Liver (tissue), 9 donors: ENCODE measurements around the gene ACTN1. TPM values are rescaled to one million over a fixed set of nuclear protein-coding genes. Genes with fewer than 3 reads are reported as not detected.

Experiments
- DNase-seq: peaks from one replicate; pipeline ENCODE4 v3.0.0-alpha.2; 2017; ENCODE audit warnings: low spot score
- H3K27ac ChIP-seq, 2 donors: one replicate each; pipeline ENCODE4 v1.7.0; 2013; ENCODE audit warnings: inconsistent platforms in 2 of 2, low read length in 2 of 2, control low read depth in 1 of 2, low read depth in 1 of 2, mild to moderate bottlenecking in 1 of 2
- H3K27me3 ChIP-seq, 4 donors: one replicate each; pipeline versions ENCODE4 v1.6.1 to v1.7.0; 2013; ENCODE audit warnings: low read length in 3 of 4, inconsistent platforms in 1 of 4, mild to moderate bottlenecking in 1 of 4, moderate library complexity in 1 of 4; ENCODE audit not compliant: control insufficient read depth in 4 of 4, insufficient read depth in 4 of 4
- H3K36me3 ChIP-seq, 4 donors: one replicate each; pipeline versions ENCODE4 v1.6.1 to v1.7.0; 2013; ENCODE audit warnings: low read length in 3 of 4, mild to moderate bottlenecking in 3 of 4, low read depth in 1 of 4, moderate library complexity in 1 of 4; ENCODE audit not compliant: control insufficient read depth in 4 of 4, insufficient read depth in 3 of 4
- H3K4me1 ChIP-seq, 4 donors: one replicate each; pipeline versions ENCODE4 v1.6.1 to v1.7.0; 2013; ENCODE audit warnings: low read length in 3 of 4, mild to moderate bottlenecking in 3 of 4, moderate library complexity in 1 of 4; ENCODE audit not compliant: control insufficient read depth in 4 of 4, insufficient read depth in 4 of 4
- H3K4me3 ChIP-seq, 3 donors: one replicate each; pipeline versions ENCODE4 v1.6.1 to v1.7.0; 2013; ENCODE audit warnings: low read length in 3 of 3, control low read depth in 1 of 3, low read depth in 1 of 3, mild to moderate bottlenecking in 1 of 3
- H3K9ac ChIP-seq, 2 donors: one replicate each; pipeline ENCODE4 v1.7.0; 2013; ENCODE audit warnings: low read length in 2 of 2, mild to moderate bottlenecking in 2 of 2, moderate library complexity in 2 of 2, control low read depth in 1 of 2, low read depth in 1 of 2
- H3K9me3 ChIP-seq, 4 donors: one replicate each; pipeline versions ENCODE4 v1.6.1 to v1.7.0; 2013; ENCODE audit warnings: low read length in 3 of 4; ENCODE audit not compliant: control insufficient read depth in 4 of 4
- EGR1 ChIP-seq, 2 donors: IDR thresholded peaks; 2 replicates each; pipeline ENCODE4 v1.6.1; 2016 to 2018; ENCODE audit warnings: antibody characterized with exemption in 2 of 2, low read depth in 2 of 2
- FOXA2 ChIP-seq: IDR thresholded peaks from 2 replicates; pipeline ENCODE4 v1.6.1; 2016; ENCODE audit warnings: antibody characterized with exemption
- GABPA ChIP-seq, 2 donors: IDR thresholded peaks in 1 of 2; conservative IDR thresholded peaks in 1 of 2; 2 replicates each; pipeline ENCODE4 v1.6.1; 2016; ENCODE audit warnings: antibody characterized with exemption in 2 of 2, mild to moderate bottlenecking in 1 of 2, moderate library complexity in 1 of 2
- HNF4A ChIP-seq, 2 donors: conservative IDR thresholded peaks; 2 replicates each; pipeline ENCODE4 v1.6.1; 2016; ENCODE audit warnings: antibody characterized with exemption in 2 of 2, mild to moderate bottlenecking in 2 of 2
- JUND ChIP-seq, 2 donors: IDR thresholded peaks; 2 replicates each; pipeline ENCODE4 v1.6.1; 2016; ENCODE audit warnings: antibody characterized with exemption in 2 of 2
- NR2F2 ChIP-seq: IDR thresholded peaks from 2 replicates; pipeline ENCODE4 v1.6.1; 2016; ENCODE audit warnings: antibody characterized with exemption
- RAD21 ChIP-seq, 2 donors: IDR thresholded peaks; 2 replicates each; pipeline ENCODE4 v1.6.1; 2016; ENCODE audit warnings: antibody characterized with exemption in 2 of 2, mild to moderate bottlenecking in 2 of 2
- RXRA ChIP-seq, 2 donors: IDR thresholded peaks; 2 replicates each; pipeline ENCODE4 v1.6.1; 2017 to 2018; ENCODE audit warnings: antibody characterized with exemption in 2 of 2, mild to moderate bottlenecking in 1 of 2
- SP1 ChIP-seq: IDR thresholded peaks from 2 replicates; pipeline ENCODE4 v1.6.1; 2018; ENCODE audit warnings: antibody characterized with exemption, mild to moderate bottlenecking
- TAF1 ChIP-seq: conservative IDR thresholded peaks from 2 replicates; pipeline ENCODE4 v1.6.1; 2016; ENCODE audit warnings: antibody characterized with exemption, mild to moderate bottlenecking
- YY1 ChIP-seq: IDR thresholded peaks from 2 replicates; pipeline ENCODE4 v1.6.1; 2016; ENCODE audit warnings: antibody characterized with exemption, mild to moderate bottlenecking
- WGBS: extraction: QIAGEN DNeasy Blood & Tissue Kit; methylation state at CpG from one replicate; pipeline ENCODE4 v1.1.7; 2013; 5-methylcytosine and 5-hydroxymethylcytosine counted together
- polyA plus RNA-seq, 2 donors: library from polyadenylated mRNA; stranded (reverse) in 1 of 2; unstranded in 1 of 2; fragments of 200-250 nt in 1 of 2; fragments of >200 nt in 1 of 2; fragmentation: Nextera tagmentation in 1 of 2; extraction: Ambion mirVana in 1 of 2; gene quantifications; one replicate each; pipeline versions ENCODE4 v1.2.1 to v1.2.3, GENCODE V29; 2013 to 2015
- total RNA-seq, 2 donors: library from RNA; depleted of rRNA; stranded (reverse); fragments of >200 nt; gene quantifications; one replicate each; pipeline ENCODE4 v1.2.3, GENCODE V29; 2014
- TF ChIP-seq, protein P1 (sequence below): fragments of 150-350 bp; IDR thresholded peaks from 2 replicates; pipeline ENCODE4 v1.5.1; 2017; ENCODE audit warnings: improper control_type of control experiment, low read depth, low read length; ENCODE audit not compliant: missing input control
- TF ChIP-seq, protein P2 (sequence below): IDR thresholded peaks from 2 replicates; pipeline ENCODE4 v1.6.1; 2016; ENCODE audit warnings: antibody characterized with exemption, mild to moderate bottlenecking
- TF ChIP-seq, protein P3 (sequence below): IDR thresholded peaks from 2 replicates; pipeline ENCODE4 v1.6.1; 2016; ENCODE audit warnings: antibody characterized with exemption
- donor health status: healthy.
- donor health status: healthy.
- donor health status: healthy.
- donor health status: healthy.
- donor health status: healthy.

Gene ACTN1
- total and polyA plus RNA-seq, 4 donors, result 36.2 to 100 (median 63.1) TPM

DNA sequence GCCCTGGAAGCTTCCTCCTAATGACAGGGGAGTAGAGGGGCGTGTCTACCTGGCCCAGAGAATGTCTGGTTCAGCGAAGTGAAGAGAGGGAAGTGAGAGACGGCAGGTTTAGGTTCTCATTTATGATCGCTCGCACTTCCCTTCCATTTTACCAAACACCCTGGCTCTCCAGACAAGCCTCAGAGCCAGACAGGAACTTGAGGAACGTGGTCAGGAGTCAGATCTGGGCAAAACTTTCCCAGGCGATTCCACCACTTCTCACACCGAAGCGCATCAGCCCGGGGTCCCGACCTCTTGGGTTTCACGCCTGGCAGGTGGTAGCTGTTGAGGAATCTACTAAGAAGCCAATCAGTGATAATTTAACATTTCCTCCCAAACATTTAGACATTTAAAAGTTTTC lies 21.3 kb downstream of the ACTN1 start (continued):
- TF ChIP-seq, protein P1, sequence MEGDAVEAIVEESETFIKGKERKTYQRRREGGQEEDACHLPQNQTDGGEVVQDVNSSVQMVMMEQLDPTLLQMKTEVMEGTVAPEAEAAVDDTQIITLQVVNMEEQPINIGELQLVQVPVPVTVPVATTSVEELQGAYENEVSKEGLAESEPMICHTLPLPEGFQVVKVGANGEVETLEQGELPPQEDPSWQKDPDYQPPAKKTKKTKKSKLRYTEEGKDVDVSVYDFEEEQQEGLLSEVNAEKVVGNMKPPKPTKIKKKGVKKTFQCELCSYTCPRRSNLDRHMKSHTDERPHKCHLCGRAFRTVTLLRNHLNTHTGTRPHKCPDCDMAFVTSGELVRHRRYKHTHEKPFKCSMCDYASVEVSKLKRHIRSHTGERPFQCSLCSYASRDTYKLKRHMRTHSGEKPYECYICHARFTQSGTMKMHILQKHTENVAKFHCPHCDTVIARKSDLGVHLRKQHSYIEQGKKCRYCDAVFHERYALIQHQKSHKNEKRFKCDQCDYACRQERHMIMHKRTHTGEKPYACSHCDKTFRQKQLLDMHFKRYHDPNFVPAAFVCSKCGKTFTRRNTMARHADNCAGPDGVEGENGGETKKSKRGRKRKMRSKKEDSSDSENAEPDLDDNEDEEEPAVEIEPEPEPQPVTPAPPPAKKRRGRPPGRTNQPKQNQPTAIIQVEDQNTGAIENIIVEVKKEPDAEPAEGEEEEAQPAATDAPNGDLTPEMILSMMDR, result no peak
- TF ChIP-seq GABPA (IDR thresholded peaks at IDR 0.05 in 1 of 2, conservative IDR thresholded peaks at IDR 0.05 in 1 of 2), result no peak
- no peak for TF ChIP-seq EGR1 (IDR thresholded peaks at IDR 0.05; ENCODE audit: low read depth in 2 of 2)

DNA sequence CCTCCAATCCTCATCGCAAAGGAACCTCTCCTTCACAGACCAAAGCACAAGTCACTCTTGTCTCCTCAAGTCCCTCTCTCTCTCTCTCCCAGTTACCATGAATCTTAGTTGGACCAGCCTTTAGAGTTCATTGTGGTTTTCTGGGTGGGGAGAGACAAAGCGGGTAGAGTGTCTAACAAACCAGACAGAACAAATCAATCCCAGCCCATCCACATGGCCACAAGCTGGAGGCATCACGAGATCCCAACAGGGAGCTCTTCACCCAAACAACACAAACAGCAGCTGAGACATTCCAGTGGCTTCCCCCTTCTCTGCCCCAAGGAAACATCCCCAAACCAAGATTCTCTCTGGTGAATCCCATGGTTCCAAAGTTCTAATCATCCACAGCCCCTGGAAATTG lies 22.4 kb downstream of the ACTN1 start:
- no peak overlapping the region for H3K27ac ChIP-seq
- WGBS, result 92% methylated on average over 3 of the region's 3 CpGs
- H3K4me3 ChIP-seq, result no peak overlapping the region
- no peak for DNase-seq
- peaks cover 18 to 58% (median 47%) of the 10 kb centered on the region in 4 donors for H3K4me1 ChIP-seq
- H3K9ac ChIP-seq, result no peak overlapping the region
- TF ChIP-seq SP1 (no peak), NR2F2 (no peak), FOXA2 (no peak), JUND (IDR thresholded peaks at IDR 0.05) (no peak), EGR1 (IDR thresholded peaks at IDR 0.05; ENCODE audit: low read depth in 2 of 2) (no peak), HNF4A (conservative IDR thresholded peaks at IDR 0.05) (no peak), RAD21 (IDR thresholded peaks at IDR 0.05) (no peak), TAF1 (no peak), YY1 (no peak), RXRA (IDR thresholded peaks at IDR 0.05) (no peak)
- TF ChIP-seq, protein P1, result no peak
- TF ChIP-seq, protein P2, sequence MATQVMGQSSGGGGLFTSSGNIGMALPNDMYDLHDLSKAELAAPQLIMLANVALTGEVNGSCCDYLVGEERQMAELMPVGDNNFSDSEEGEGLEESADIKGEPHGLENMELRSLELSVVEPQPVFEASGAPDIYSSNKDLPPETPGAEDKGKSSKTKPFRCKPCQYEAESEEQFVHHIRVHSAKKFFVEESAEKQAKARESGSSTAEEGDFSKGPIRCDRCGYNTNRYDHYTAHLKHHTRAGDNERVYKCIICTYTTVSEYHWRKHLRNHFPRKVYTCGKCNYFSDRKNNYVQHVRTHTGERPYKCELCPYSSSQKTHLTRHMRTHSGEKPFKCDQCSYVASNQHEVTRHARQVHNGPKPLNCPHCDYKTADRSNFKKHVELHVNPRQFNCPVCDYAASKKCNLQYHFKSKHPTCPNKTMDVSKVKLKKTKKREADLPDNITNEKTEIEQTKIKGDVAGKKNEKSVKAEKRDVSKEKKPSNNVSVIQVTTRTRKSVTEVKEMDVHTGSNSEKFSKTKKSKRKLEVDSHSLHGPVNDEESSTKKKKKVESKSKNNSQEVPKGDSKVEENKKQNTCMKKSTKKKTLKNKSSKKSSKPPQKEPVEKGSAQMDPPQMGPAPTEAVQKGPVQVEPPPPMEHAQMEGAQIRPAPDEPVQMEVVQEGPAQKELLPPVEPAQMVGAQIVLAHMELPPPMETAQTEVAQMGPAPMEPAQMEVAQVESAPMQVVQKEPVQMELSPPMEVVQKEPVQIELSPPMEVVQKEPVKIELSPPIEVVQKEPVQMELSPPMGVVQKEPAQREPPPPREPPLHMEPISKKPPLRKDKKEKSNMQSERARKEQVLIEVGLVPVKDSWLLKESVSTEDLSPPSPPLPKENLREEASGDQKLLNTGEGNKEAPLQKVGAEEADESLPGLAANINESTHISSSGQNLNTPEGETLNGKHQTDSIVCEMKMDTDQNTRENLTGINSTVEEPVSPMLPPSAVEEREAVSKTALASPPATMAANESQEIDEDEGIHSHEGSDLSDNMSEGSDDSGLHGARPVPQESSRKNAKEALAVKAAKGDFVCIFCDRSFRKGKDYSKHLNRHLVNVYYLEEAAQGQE, result no peak
- TF ChIP-seq, protein P3, sequence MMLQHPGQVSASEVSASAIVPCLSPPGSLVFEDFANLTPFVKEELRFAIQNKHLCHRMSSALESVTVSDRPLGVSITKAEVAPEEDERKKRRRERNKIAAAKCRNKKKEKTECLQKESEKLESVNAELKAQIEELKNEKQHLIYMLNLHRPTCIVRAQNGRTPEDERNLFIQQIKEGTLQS, result no peak
- H3K9me3 ChIP-seq, result no peaks in the 10 kb centered on the region
- peaks cover 0 to 6% (median 1%) of the 10 kb centered on the region in 4 donors for H3K36me3 ChIP-seq
- H3K27me3 ChIP-seq, result no peaks in the 10 kb centered on the region
